ENCODE measurements around the gene AQP12B.

The AQP12B gene

GRCh38 chr2:240713071-240713927 lies 30.6 kb upstream of the AQP12B start:
- no peaks in the 10 kb centered on the region for H3K4me1 ChIP-seq (ENCODE audit: insufficient read depth, low read length)
- no peak overlapping the region for H2AFZ ChIP-seq (ENCODE audit: low read depth, low read length)
- H3K79me2 ChIP-seq (ENCODE audit: insufficient read depth, low read length): no peaks in the 10 kb centered on the region
- DNase-seq: no peak
- ATAC-seq (ENCODE audit: insufficient read depth, low read depth): no peak
- TF ChIP-seq CTCF (IDR thresholded peaks at IDR 0.05; ENCODE audit: borderline replicate concordance, extremely low read depth, low read length, poor library complexity, severe bottlenecking): no peak
- TF ChIP-seq EZH2 (IDR thresholded peaks at IDR 0.05; ENCODE audit: borderline replicate concordance, low read depth, low read length, severe bottlenecking): no peak
- H3K27ac ChIP-seq (ENCODE audit: low read length): no peak overlapping the region
- H3K4me2 ChIP-seq (ENCODE audit: insufficient read depth, low read length): no peak overlapping the region
- H3K9ac ChIP-seq (ENCODE audit: low read depth, low read length): no peak overlapping the region
- no peaks in the 10 kb centered on the region for H3K27me3 ChIP-seq (ENCODE audit: insufficient read depth, low read length, poor library complexity)
- no peak overlapping the region for H3K4me3 ChIP-seq (ENCODE audit: low read depth in 1 of 2, low read length in 2 of 2)
- peaks cover 9% of the 10 kb centered on the region for H4K20me1 ChIP-seq (ENCODE audit: insufficient read depth, low read length)
- no peaks in the 10 kb centered on the region for H3K9me3 ChIP-seq (ENCODE audit: insufficient read depth, low read length, severe bottlenecking)
- no peaks in the 10 kb centered on the region for H3K36me3 ChIP-seq (ENCODE audit: insufficient read depth, low read length)

GRCh38 chr2:240712121-240712520 lies 29.4 kb upstream of the AQP12B start:
- no peaks in the 10 kb centered on the region for H3K9me3 ChIP-seq (ENCODE audit: insufficient read depth, low read length, severe bottlenecking)
- H3K4me1 ChIP-seq (ENCODE audit: insufficient read depth, low read length): no peaks in the 10 kb centered on the region
- no peaks in the 10 kb centered on the region for H3K79me2 ChIP-seq (ENCODE audit: insufficient read depth, low read length)
- DNase-seq (no peak), ATAC-seq (ENCODE audit: insufficient read depth, low read depth) (no peak)
- H3K4me2 ChIP-seq (ENCODE audit: insufficient read depth, low read length): no peak overlapping the region
- no peaks in the 10 kb centered on the region for H3K36me3 ChIP-seq (ENCODE audit: insufficient read depth, low read length)
- peaks cover 3% of the 10 kb centered on the region for H4K20me1 ChIP-seq (ENCODE audit: insufficient read depth, low read length)
- no peak overlapping the region for H3K4me3 ChIP-seq (ENCODE audit: low read depth in 1 of 2, low read length in 2 of 2)
- TF ChIP-seq CTCF (IDR thresholded peaks at IDR 0.05; ENCODE audit: borderline replicate concordance, extremely low read depth, low read length, poor library complexity, severe bottlenecking) (no peak), EZH2 (IDR thresholded peaks at IDR 0.05; ENCODE audit: borderline replicate concordance, low read depth, low read length, severe bottlenecking) (no peak)
- no peak overlapping the region for H3K27ac ChIP-seq (ENCODE audit: low read length)
- peaks cover 8% of the 10 kb centered on the region for H3K27me3 ChIP-seq (ENCODE audit: insufficient read depth, low read length, poor library complexity)
- no peak overlapping the region for H3K9ac ChIP-seq (ENCODE audit: low read depth, low read length)
- H2AFZ ChIP-seq (ENCODE audit: low read depth, low read length): no peak overlapping the region

- Histone ChIP-seq H3K36me3 (ENCODE audit: insufficient read depth, low read length) (no peaks in the 10 kb centered on the region), H3K27me3 (ENCODE audit: insufficient read depth, low read length, poor library complexity) (peaks cover 11% of the 10 kb centered on the region), H3K27ac (ENCODE audit: low read length) (no peak overlapping the region), H3K4me1 (ENCODE audit: insufficient read depth, low read length) (no peaks in the 10 kb centered on the region), H3K9ac (ENCODE audit: low read depth, low read length) (no peak overlapping the region), H3K4me3 (ENCODE audit: low read depth in 1 of 2, low read length in 2 of 2) (no peak overlapping the region), H3K79me2 (ENCODE audit: insufficient read depth, low read length) (no peaks in the 10 kb centered on the region), H4K20me1 (ENCODE audit: insufficient read depth, low read length) (peaks cover 3% of the 10 kb centered on the region), H3K4me2 (ENCODE audit: insufficient read depth, low read length) (no peak overlapping the region), H3K9me3 (ENCODE audit: insufficient read depth, low read length, severe bottlenecking) (no peaks in the 10 kb centered on the region), H2AFZ (ENCODE audit: low read depth, low read length) (no peak overlapping the region)
- no peak for ATAC-seq (ENCODE audit: insufficient read depth, low read depth)
- TF ChIP-seq CTCF (IDR thresholded peaks at IDR 0.05; ENCODE audit: borderline replicate concordance, extremely low read depth, low read length, poor library complexity, severe bottlenecking) (no peak), EZH2 (IDR thresholded peaks at IDR 0.05; ENCODE audit: borderline replicate concordance, low read depth, low read length, severe bottlenecking) (no peak)
- DNase-seq: no peak
These were observed 29.0 kb upstream of the AQP12B start for GRCh38 chr2:240711701-240712100.
